GM04504 (cell line): ENCODE results near the gene COMT.

Source experiments
- DNase-seq: peaks from one replicate; pipeline ENCODE4 v3.0.0-alpha.2; 2012; ENCODE audit warnings: low read depth

COMT gene

DNA sequence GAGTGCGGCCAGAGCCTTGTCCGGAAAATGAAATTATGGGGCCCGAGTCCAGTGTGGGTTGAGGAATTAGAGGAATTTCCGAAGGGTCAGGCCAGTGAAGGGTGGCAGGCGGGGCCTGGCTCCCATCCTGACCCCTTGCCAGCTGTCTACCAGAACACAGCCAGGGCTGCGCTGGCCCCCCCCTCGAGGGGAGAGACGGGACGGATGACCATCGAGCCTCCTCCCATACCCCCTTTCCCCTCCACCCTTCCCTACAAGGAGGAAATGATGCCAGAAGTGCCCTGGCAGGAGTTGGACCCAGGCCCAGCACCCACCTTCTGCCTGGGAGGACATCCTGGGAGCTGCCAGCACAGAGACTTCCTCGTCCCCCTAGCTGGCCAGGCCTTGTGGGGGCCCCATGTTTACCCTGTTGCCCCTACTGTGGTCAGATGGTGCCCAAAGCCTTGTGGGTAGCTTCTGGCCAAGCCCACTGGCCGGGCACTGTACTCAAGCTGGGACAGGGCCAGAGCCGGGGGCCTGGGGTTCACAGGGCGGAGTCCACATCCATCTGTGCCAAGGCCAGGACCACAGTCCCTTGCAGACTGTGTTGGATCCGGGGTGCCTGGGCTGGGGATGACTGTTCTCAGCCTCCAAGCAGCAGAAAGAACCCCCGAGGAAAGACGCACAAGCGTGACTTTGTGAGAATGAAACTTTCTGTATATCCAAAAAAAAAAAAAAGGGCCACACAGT is 54.2 kb downstream of the COMT start:
- no peak for DNase-seq

DNA sequence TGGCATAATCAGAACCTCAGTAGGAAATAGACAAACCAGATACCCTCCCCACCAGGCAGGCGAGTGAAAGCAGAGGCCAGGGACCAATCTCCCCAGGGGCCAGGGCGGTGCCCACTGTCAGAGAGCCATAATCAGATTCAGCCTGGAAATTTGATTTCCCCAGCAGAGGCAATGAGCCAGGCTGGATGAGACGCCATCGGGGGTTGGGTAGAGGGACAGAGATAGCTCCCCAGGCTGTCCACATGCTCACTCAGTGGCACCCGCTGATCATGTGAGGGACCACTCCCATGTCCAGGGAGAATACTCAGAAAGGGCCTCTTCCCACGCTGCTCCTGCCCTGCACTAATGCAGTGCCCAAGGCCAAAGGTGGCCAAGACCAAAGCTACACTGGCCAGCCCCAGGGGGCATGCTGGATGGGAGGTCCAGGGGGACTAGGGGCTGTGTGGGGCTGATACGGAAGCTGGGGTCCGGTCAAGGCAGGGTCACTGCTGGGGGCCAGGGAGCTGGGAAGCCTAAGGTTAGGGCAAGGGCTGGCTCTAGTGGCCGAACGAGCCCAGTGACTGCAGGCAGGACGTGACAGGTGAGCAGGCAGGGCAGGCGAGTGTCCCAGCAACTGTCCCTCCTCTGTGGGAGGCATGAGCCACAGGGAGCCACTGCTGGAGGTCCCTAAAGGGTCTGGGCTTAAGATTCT is 55.3 kb downstream of the COMT start:
- DNase-seq: no peak

DNA sequence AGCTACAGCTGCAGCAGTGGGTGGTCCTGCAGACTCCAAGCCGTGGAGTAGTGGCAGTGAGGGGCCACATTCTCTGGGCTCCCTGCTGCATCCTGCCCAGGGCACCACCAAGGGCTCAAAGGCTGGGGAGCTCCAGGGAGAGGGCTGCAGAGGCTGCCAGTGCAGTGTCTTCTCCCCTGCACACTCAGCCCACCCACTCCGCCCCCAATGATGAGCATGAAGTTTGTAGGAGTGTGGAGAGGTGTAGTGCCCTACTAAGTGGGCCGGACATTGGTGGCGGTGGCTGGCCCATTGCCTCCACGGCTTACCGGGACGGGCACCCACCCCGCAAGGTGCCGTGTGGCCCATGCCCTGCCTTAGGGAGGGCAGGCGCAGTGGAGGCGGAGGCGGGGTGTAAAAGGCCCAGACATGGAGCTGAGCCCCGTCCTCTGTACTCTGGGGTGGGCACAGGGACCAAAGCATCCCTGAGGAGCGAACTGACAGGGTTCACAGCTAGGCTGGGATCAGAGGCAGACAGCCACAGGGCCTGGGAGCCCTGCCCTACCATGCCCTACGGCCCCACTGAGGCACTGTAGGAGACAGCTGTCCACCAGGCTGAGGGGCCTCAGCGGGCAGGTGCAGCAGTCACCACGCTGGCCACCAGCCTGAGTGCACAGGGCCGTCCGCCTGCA is 56.1 kb downstream of the COMT start:
- no peak for DNase-seq

DNA sequence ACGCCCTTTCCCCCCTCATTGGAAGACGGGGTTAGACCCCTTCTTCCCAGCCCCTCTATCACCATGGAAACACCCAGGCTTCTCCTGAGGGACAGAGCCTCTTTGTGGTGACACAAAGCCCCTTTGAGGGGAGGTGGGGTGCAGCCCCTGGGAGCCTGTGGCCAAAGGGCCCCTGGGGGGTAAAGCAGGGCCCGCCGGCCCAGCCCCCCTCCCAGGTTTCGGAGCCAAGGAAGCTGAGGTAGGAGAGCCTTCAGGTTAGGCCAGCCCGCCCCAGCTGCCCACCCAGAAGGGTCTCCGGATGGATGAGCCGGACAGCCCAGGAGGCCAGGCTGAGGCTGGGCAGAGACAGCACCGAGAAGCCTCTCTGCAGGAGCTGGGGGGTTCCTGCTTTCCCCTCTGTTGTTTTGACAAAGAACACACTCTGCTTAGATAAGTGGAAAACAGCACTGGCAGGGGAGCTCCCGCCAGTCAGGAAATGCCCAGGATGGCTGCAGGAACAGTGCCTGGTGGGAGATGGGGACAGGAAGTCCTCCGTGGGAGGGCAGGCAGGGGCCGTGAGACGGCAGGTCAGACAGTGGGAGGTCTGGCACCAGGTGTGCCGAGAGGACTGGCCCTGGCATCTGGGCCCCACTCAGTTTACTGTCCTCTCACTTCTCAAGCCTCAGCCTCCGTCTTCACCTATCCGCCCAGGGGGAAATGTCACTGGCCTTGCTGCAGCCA is 56.8 kb downstream of the COMT start:
- DNase-seq: no peak

DNA sequence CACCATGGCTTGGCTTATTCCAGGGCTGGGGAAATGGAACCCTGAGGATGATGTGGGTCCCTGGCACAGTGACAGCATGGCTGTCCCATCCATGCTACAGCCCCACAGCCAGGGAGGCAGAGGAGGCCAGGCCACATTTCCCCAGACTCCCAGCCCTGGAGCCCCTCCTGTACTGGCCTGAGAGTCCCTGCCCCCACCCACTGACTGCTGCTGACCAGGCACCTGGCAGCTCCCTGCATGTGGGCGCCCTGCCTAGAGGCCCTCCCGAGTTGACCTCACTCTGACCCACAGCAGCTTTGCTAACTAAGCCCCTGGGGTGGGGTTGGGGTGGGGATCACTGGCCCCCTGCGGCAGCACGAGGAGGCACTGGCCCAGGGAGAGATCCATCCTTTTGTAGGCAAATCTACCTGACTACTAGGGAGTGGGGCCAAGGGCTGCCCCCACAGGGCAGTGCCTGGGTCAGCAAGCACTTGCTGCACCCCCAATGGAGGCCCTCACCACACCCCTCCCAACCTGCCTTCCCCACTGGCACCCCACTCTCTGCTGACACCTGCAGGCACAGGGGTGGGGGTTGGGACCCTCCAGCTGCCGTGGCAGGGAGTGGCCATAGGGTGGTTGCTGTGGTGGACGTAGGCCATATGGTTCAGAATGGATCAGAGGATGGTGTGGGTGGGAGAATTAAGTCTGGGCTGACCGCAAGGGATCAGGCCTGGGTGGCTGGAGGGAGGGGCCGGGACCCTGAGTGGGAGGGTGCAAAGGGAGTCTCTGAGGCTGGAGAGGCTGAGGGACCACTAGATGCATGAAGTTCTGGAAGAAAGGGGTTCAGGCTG is 57.6 kb downstream of the COMT start:
- DNase-seq: no peak

DNA sequence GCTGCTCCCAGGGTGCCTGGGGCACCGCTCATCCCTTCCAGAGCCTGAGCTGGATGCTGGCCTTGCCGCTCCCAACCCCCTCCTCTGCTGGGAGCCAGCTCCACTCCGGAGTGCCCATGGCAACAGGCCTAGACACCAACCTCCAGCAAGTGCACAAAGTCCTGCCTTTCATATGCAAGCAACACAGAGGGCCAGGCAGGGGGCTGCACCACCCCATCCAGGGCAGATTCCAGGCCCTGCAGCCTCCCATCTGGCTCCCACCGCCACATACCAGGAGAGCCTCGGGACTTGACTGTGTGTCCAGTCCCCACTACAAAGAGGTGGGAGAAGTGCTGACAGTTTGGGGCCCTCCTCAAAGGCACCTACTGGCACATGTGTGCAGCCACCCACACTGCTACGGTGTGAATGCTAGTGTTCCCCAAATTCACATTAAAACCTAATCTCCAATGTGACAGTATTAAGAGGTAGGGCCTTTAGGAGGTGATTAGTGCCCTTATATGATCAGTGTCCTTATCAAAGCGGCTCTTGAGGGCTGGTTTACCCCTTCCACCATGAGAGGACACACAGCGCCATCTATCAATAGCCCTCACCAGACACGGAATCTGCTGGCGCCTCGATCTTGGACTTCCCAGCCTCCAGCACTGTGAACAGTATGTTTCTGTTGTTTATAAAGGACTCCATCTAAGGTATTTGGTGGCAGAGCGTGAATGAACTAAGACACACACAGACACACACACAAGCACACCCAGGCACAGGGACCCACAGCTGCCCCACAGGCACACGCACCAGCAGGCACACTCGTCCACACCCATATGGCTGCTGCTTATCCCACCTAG is 58.9 kb downstream of the COMT start:
- no peak for DNase-seq

DNA sequence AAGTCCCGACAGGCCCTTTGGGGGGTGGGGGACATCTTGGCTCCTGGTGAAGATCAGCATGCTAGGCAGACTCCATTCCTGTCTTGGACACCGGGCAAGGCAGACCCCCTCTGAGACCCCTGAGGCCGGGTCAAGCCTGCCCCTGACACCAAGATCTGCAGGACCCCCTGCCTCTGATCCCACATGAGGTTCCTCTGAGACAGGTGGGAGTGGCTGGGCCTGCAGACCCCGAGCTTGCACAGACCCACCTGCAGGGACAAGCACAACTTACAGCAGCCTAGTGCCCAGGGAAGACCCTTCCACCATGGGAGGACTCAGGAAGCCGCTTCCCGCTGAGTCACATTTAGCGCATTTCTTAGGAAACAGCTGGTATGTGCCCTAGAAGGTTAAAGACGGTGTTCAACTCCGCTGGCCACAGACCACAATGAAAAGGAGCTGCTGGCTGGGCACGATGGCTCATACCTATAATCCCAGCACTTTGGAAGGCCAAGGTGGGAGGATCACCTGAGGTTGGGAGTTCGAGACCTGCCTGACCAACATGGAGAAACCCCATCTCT is 59.6 kb downstream of the COMT start:
- no peak for DNase-seq

DNA sequence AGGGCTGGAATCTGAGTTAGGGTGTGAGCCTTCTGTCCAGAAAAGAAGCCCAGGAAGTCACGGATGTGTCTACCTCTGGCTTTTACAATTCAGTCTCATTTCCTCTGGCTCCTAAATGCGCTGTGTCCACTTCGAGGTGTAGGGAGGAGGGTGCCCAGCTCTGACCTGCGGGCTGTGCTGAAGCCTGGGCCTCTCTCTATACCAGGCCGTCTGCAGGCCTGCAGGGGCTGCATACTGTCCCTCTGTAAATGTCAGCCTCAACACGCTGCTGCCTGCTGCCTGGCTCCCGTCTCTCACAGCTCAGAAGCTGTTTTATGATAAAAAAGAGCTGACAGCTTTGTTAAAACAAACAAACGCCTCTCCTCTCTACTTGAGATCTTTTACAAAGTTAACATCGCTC is 60.6 kb downstream of the COMT start:
- DNase-seq: no peak

DNA sequence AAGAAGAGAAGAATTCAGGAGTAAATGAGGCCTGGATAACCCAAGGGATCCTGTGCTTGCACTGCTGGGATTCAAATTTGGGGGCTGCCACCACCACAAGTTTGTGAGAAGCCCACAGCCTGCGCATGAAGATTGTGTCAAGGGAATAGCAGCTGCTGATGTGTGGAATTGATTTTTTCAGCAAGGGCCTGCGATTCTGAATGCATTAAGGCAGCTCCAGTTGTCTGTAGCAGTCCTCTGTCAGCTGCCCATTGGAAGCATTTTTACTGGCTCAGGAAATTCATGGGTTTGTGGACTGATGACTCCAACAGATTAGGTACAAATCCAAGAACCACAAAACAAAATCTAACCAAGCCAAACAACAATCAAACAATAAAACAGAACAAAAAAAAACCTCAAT is 61.1 kb downstream of the COMT start:
- DNase-seq: no peak

DNA sequence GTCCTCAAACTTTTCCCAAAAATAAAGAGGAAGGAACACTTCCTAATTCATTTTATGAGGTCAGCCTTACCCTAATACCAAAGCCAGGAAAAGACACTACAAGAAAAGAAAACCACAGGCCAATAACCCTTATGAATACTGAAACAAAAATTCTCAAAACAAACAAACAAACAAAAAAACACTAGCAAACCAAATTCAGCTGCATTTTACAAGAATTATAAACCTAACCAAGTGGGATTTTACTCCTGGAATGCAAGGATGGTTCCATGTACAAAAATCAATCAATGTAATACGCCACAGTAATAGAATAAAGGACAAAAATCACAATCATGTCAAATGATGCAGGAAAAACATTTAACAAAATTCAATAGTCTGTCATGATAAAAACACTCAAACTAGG is 61.7 kb downstream of the COMT start:
- no peak for DNase-seq

DNA sequence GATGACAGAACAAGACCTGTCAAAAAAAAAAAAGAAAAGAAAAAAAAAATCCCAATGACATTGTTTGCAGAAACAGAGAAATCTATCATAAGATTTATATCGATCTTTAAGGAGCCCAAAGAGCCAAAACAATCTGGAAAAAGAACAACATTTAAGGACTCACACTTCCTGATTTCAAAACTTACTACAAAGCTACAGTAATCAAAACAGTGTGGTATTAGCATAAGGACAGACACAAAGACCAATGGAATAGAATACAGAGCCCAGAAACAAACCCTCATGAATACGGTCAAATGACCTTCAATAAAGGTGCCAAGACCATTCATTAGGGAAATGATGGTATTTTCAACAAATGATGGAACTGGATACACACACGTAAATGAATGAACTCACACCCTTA is 62.9 kb downstream of the COMT start:
- no peak for DNase-seq

DNA sequence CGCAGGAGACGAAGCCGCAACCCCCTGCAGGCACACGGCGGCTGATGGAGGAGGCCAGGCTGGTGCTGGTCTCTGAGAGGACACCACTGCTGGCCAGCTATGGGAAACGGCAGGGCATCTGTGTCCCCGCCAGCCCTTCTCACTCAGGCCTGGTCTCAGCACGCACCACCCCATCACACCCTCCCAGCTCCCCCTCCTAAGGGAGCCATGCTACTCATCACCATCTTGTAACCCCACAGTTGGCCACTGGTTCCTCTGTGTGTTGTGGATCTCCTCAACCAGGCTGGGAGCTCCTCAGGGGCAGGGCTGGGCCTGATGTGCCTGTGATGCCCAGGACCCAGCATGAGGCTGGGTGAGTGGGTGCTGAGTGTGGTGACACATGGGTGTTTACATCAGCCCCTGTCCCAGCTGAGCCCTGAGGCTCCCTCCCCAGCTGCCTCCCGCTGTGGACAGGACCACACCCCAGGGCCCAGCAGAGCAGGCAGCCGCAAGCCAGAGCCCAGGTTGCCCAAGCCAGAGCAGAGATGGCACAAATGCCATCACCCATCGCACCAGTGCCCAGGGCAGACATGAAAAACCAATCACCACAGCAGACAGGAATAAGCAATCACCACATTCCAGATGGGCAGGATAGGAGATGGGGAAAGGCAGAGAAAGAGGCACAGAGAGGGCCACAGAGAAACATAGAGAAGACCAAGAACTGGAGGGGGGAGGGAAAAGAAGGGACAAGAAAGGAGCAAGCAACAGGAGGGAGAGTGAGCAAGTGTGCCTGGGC is 66.8 kb downstream of the COMT start:
- DNase-seq: no peak

DNA sequence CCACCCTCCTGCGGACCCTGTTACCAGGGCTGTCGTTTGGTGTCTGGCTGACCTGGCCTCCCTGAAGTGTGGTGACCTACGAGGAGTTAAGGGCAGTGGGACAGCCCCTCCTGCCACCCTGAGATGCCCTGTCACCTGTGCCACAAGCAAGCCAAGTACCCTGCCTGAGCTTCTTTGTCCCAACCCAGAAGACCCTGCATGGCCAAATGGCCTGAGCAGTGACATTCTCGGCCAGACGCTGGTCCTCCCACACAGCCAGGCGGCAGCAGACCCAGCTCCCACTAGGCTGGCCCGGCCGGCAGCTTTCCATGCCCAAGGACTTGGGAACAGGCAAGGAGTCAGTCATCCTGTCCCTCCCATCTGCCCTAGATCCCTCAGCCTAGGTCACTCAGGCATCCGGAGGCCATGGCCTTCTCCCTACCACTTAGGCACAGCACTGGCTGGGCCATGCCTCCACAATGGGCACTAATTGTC is 67.5 kb downstream of the COMT start:
- no peak for DNase-seq

DNA sequence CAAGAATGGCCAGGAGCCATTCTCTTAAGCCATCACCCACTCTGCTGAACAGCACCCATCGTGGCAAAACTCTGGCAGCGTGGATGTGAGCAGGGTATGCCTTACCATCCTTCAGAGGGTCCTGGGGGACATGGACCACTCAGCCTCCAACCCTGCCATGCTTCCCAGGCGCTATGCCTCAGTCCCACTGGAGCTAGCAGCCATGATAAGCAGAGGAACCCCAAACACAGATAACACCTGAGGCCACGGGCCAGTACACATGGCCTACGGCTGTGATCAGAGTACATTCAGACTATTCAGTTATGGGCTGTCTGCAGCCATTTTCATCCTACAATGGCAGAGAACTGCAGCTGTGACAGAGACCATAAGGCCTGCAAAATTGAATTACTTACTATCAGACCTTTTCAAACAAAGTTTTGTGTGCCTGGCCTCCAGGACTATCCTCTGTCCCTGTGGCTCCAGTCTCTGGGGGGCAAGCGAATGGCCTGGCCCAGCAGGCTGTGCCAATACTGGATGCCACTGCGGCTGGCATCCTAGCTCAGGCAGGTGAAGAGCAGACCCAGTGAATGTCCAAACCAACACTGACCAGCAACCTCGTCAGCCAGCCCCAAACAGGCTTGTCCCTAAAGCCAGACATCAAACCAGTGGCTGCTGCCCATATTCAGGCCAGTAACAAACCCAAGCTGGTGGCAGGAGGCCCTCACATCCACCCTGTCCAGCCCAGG is 68.2 kb downstream of the COMT start:
- no peak for DNase-seq

DNA sequence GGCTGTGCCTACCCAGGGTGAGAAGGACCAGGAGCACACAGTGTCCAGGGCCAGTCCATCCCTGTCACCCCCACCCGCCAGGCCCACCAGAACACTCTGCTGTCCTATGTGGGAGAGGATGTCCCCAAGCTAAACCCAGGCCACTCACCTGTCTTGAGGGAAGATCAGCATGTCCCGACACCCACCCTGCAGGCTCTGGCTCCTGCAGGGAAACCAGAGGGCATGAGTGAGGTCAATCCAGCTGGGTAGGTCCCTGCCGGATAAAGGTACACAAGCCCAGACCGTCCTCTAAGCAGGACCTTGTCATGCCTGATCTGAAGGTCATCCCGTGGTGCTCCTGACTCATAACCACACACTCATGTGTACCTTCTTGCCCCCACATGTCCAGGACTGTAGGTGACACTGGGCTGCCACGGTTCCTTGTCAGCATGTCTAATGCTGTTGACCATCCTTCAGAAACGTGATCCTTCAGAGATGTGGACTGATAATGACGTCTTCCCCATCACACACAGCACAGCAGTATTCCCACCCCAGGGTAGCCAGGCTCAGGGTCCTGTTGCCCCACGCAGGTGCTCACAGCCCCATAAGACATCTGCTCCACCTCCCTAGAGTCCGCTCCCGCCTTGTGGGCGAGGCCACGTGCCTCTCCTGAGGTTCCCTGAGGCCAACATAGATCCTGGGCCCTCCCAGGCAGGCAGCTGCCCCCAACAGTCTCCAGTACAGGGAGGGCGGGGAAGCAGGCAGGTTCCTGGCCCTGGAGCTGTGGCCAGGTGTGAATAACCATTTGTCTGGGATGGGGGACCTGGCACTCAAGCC is 68.9 kb downstream of the COMT start:
- DNase-seq: no peak

DNA sequence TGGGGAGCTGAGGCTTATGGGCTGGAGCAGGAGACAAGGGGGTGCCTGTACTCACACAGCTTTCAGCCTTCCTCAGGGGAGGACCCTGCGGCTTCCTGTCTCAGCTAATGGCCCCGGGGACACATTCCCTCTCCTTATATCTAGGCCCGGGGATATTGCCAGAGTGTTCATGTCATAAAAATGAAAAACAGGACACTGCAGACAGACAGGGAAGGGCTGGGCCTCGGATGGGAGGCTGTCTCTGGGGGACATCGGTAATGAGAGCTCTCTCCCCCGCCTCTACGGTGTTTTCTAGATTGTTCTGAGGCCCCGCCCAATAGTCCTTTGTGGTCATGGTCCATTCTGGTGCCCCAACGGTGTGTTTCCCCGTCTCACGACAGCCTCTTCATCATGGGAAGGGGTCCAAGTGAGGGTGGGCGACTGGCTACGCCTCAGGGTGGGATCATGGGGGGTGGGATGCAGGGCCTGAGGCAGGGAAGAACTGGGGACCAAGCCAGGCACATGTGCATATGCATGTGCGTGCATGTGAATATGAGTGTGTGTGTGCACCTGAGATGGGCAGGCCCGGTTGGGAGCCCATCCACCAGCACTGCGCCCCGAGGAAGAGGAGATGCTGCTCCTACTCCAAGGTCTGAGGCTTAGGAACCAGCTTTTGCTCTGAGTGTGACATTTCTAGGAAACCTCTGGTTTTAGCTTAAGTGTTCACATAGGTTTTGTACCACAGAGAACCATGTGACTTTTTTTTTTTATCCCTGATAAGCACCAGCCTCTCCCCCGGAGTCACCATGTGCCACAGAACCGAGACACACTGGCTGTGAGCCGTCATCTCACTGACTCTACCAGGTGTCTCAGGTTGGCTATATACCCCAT is 69.8 kb downstream of the COMT start:
- DNase-seq: no peak
